Kidney glomerular epithelial cell (primary cell): Measurements from ENCODE around the gene TMPRSS11E.
"Not testable (repeated sequence)": the region's sequence is repeated elsewhere in the genome, so short reads cannot be mapped to it uniquely, and the experiment has no call there.

Experiments used
- DNase-seq: peaks from one replicate; lab custom pipeline; 2025; lab: John Stamatoyannopoulos, UW

Gene TMPRSS11E

DNA sequence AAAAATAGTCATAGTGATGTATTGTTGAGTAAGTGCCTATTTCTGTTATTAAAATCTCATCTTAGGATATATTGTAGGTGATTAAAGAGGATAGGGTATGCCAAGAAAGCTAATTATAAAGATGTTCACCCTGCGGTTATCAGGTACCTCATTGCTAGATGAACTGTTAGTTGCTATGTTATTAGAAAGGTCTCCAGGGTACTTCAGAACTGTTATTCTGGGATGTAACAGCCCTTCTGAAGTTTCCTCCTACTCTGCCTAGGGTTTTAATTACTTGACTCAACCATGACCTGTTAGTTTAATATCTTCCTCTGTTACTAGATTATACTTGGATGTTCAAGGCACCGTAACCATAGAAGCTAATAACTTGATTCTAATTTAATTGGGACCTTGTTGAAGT, 15.4 kb downstream of the TMPRSS11E start:
- DNase-seq, result no peak

DNA sequence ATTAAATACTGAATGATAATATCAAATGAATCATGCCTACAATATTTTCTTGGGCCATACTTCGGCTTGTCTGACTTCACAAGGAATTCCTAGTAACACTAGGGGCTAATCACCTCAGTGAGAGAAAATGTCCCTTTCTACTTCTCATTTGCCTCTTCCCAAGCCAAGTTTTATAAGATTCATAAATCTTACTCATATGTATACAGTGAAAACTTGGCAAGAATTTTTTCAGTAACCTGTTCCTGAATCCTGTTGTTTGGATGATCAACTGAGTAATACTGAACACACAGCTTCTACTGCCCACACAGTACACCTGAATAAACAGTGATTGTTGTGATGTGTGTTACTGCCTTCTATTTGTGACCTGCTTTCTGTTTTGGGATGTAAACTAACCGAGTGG, 16.5 kb downstream of the TMPRSS11E start:
- no peak for DNase-seq

DNA sequence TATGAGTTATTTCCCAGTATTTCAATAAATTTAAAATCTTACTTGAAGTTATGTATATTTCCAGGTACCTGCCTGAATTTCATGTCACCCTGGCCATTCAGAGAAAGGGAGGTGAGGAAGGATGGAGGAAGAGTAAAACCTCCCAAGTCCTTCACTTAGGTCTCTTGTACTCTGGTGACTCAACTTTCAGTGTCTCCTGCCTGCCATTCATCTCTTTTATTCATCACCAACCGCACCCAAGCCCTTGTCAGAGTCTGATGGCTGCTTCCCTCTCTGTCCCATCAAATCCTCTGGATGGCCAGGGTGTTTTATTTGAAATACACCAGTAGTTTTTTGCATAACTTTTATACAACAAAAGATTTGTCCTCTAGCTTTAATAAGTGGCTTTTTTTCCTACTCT, 17.8 kb downstream of the TMPRSS11E start:
- DNase-seq, result no peak

DNA sequence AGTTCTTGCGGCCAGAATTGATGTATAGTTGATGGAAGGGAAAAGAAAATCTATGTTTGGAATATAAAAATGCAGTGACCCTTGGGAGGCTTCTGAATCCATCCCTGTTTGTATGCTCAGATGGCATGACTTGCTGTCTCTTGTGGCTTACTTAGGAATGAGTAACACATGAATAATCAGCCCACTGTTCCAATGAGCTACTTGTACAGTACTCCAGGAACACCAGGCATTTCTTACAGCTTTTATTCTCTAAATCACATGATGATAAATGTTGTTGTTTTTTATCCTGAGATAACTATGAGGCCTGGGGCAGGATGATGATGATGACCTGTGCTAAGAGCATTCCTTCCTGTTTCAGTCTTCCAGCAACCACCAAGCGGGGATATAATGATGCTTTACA, 18.9 kb downstream of the TMPRSS11E start:
- DNase-seq, result peak; percentile 93

DNA sequence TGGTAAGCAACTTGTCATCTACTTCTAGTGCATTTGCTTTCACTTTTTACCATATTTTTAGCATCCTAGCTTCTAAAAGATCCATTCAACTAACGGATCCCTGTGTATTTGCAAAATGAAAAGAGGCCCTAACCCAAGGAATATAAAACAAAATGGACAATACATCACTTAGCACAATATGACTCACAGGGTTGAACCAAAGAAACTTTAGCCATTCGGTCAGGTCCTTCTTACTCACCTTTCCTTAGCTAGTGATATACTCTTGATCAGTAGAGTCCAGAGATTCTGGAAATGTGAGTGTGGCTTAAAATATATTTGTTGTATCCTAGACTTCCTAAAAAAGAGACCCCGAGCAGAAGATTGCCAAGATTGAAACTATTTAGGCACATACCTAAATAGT, 19.5 kb downstream of the TMPRSS11E start:
- peak; percentile 42 for DNase-seq

DNA sequence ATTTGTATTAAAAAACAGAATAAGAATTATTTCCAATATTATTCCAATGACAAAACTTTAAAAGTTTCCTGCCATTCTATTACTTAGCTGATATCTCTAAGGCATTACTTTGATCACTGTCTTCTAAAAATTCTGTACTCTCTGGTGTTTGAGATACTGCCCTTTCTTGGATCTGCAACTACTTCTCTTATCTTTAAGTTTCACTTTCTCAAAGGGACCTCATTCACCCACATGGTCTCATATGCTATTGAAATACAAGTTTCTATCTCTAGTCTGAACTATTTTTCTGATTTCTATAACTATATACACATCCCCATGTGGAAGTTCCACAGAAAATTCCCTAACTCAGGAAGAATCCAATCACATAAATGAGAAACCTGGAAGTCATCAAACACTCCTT, 22.2 kb downstream of the TMPRSS11E start:
- no peak for DNase-seq

DNA sequence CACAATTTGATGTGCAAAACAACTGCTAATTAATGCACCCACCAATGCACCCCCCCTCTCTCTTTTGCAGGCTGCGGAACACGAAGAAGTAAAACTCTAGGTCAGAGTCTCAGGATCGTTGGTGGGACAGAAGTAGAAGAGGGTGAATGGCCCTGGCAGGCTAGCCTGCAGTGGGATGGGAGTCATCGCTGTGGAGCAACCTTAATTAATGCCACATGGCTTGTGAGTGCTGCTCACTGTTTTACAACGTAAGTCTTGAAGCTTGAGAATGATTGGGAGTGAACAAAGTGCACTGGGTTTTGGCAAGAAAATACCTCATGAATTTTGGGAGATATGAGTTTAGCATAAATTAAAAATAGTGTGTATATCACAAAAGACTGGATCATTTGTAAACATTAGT, 28.9 kb downstream of the TMPRSS11E start:
- no peak for DNase-seq

DNA sequence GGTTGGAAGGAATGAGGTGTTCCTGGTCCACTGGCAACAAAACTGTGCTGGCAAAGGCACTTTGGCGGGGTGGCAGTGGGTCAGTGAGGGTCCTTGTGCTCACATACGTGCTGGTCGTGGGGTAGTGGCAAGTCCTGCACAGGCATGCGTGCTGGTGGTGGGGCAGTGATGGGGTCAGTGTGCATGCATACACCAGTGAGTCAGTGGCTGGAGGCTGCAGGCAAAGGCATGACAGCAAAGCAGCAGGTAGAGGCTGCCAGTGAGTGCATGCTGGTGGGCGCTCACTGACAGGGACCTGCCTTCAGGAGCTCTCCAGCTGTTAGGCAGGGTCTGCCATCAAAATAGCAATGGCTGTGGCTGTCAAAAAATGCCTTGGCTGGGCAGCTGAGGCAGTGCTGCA, 42.1 kb downstream of the TMPRSS11E start:
- DNase-seq, result no peak

DNA sequence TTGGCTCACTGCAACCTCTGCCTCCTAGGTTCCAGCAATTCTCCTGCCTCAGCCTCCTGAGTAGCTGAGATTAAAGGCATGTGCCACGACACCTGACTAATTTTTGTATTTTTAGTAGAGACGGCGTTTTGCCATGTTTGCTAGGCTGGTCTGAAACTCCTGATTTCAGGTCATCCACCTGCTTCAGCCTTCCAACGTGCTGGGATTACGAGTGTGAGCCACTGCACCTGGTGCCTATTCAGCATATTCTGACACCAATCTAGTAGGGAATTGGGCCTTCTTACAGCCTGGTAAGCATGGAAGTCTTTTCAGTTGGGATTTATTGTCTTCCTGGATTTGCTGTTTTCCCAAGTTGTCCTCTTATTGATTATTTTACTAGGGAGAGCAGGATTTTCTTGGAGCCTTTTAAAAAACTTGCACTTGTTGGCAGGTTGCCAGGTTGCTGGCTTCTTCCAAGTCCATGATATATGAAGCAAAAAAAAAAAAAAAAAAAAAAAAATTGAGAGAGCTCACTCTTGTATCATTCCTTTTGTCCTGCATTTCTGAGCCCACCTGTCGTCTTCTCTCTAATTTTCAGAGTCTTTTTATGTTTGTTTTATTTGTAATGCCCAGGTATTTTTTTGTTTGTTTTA, 43.7 kb downstream of the TMPRSS11E start:
- no peak for DNase-seq

DNA sequence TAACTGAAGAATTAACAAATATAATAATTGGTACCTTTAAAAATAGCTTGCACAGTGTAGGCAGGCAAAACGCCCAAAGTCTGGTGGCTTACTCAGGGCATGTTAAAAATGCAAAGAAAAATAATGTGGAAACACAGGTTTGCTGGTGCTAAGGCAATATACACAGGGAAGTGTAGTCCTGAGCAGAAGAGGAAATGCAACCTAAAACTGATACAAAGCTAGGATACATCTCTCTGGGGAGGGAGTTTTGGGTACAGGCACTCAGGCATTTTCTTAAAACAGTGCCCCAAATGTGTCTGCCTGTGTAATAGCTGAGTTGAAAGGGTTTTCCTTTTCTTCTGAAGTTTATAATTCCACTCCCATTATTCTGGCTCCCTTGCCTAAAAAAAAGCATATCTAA, 47.4 kb downstream of the TMPRSS11E start:
- DNase-seq, result no peak

DNA sequence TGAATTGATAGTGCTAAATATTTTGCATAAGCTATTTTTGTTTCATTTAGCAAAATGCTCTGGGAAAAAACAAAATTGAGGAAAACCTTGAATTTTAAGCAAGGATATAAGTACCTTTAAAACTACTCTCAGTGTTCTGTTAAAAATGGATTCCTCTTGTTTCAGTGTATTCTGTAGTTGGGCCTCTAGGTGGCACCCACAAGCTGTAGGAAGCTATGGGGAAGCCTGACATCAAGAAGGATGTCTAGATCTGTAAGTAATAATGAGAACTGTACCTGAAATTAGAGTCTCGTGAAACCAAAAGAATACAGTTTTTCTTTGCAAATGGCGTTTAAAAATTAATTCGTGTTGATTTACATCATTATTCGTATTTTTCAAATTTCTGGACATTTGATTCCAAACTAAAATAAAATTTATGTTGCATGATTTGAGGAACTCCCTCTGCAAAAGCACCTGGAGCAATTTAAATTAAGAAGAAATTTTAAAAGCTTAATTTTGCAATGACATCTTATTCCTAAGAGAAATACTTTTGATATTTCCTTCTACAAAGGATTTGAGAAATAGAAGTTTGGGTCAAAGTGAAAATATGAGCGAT, 51.2 kb downstream of the TMPRSS11E start:
- peak; percentile 73 for DNase-seq

DNA sequence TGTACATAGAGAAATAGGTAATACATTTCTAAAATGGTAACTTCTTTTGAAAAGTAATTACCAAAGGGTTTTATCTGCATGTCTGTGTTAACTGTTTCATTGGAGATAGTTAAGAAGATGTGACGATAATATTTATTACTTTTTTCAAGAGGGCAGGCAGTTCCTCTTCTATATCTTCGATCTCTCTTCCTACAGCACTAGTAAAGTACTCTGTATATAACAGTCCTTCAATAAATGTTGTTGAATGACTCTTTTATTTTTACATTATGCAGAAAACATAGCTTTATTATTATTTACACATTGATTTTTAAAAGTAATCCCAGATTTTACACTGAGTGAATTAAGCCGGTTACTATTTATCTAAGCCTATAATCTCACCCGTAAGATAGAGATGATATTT, 51.8 kb downstream of the TMPRSS11E start:
- no peak for DNase-seq

DNA sequence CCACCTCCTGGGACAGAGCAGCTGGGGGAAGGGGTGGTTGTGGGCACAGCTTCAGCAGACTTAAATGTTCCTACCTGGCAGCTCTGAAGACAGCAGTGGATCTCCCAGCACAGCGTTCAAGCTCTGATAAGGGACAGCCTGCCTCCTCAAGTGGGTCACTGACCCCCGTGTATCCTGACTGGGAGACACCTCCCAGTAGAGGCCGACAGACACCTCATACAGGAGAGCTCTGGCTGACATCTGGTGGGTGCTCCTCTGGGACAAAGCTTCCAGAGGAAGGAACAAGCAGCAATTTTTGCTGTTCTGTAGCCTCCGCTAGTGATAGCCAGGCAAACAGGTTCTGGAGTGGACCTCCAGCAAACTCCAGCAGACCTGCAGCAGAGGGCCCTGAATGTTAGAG, 56.2 kb downstream of the TMPRSS11E start:
- DNase-seq, result not testable (repeated sequence)

DNA sequence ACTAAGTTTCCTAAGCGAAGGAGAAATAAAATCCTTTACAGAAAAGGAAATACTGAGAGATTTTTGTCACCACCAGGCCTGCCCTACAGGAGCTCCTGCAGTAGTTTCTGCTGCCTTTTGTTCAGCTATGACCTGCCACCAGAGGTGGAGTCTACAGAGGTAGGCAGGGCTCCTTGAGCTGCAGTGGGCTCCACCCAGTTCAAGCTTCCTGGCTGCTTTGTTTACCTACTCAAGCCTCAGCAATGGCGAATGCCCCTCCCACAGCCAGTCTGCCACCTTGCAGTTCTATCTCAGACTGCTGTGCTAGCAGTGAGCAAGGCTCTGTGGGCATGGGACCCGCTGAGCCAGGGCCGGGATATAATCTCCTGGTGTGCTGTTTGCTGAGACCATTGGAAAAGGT, 57.6 kb downstream of the TMPRSS11E start:
- not testable (repeated sequence) for DNase-seq

DNA sequence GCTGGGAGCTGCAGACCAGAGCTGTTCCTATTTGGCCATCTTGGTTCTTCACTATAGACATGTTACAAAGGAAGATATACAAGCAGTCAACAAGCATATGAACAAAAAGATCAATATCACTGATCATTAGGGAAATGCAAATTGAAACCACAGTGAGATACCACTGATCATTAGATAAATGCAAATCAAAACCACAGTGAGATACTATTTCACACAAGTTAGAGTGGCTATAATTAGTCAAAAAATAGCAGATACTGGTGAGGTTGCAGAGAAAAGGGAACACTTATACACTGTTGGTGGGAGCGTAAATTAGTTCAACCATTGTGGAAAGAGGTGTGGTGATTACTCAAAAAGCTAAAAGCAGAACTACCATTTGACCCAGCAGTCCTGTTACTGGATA, 58.2 kb downstream of the TMPRSS11E start:
- not testable (repeated sequence) for DNase-seq

DNA sequence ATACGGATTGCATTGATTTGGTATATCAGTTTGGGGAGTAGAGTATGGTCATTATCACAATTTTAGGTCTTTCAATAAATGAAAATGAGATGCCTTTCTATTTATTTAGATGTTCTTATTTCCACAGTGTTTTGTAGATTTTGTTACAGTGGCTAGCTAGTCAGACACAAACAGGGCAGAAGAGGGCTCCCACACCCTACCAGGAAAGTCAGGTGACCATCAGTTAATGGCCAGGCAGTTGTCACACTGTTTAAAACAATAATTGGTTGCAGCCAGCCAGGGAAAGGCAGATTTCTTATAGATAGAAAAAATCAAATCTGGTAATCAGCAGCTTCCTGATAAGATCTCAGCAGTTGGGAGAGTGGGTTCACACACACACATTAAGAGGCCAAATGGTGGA, 71.6 kb downstream of the TMPRSS11E start:
- DNase-seq, result no peak

DNA sequence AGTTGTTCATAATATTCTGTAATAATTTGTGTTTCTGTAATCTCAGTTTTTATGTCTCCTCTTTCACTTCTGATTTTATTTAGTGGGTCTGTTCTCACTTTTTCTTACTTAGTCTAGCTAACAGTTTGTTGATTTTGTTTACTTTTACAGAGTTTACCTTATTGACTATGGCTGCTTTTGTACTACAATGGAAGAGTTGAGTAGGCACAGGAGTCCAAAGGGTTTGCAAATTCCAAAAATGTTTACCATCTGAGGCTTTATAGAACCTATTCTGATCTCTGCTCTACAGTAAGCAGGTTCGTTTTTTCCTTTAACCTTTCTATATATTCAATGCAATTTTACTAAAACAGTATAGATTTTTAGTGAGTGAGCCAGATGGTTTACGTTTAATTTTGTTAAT, 73.7 kb downstream of the TMPRSS11E start:
- no peak for DNase-seq

DNA sequence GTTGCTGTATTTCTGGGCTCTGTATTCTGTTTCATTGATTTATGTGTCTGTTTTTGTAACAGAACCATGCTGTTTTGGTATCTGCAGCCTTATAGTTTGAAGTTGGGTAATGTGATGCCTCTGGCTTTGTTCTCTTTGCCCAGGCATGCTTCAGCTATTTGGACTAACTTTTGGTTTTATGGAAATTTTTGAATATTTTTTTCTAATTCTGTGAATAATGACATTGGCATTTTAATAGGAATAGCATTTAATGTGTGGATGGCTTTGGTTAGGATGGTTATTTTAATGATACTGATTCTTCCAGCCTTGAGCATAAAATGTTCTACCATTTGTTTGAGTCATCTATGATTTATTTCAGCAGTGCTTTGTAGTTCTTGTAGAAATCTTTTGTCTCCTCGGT, 75.0 kb downstream of the TMPRSS11E start:
- DNase-seq, result not testable (repeated sequence)

DNA sequence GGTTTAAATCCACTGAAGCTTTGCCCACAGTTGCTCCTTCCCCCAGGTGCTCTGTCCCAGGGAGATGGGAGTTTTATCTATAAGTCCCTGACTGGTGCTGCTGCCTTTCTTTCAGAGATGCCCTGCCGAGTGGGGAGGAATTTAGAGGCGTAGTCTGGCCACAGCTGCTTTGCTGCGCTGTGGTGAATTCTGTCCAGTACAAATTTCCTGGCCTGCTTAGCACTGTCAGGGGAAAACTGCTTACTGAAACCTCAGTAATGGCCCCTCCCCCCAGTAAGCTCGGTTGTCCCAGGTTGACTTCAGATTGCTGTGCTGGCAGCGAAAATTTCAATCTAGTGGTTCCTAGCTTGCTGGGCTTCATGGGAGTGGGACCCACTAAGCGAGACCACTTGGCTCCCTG, 88.7 kb downstream of the TMPRSS11E start:
- DNase-seq, result no peak

DNA sequence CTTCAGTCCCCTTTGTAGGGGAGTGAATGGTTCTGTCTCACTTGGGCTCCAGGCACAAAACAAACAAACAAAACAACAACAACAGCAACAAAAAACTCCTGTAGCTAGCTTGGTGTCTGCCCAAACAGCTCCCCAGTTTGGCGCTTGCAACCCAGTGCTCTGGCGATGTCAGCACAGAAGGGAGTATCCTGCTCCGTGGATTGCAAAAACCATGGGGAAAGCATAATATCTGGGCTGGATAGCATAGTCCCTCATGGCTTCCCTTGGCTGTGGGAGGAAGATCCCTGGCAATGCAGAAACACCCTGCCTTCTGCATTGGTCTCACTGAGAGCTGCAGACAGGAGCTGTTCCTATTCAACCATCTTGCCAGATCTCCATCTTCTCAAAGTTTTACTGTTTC, 89.1 kb downstream of the TMPRSS11E start:
- DNase-seq, result no peak

DNA sequence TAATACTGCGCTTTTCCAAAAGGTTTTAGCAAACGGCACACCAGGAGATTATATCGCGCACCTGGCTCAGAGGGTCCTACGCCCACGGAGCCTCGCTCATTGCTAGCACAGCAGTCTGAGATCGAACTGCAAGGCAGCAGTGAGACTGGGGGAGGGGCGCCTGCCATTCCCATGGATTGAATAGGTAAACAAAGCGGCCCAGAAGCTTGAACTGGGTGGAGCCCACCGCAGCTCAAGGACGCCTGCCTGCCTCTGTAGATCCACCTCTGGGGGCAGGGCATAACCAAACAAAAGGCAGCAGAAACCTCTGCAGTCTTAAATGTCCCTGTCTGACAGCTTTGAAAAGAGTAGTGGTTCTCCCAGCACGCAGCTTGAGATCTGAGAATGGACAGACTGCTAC, 95.5 kb downstream of the TMPRSS11E start:
- DNase-seq, result not testable (repeated sequence)
